ENCODE data around the gene LRRC36. TPM values are rescaled to one million over a fixed set of nuclear protein-coding genes. Genes with fewer than 3 reads are reported as not detected.
A peak's percentile ranks its signal among the peaks of the same experiment; 100 is the strongest.

Gene LRRC36
- total and polyA plus RNA-seq, 2 of the 13 experiments (the other 11 are each of a cell fraction or from before 2014, with no cell fraction given), result 0.12 to 0.15 TPM

- TF ChIP-seq FOXP4 (CRISPR knock-in tag; IDR thresholded peaks at IDR 0.05) (peak; percentile 11; the same call in 1 of the 2 replicates), ATF1 (CRISPR knock-in tag; IDR thresholded peaks at IDR 0.05) (no peak), HNRNPH1 (optimal IDR thresholded peaks at IDR 0.05; ENCODE audit: low read depth, low read length) (no peak), ZNF552 (CRISPR knock-in tag; IDR thresholded peaks at IDR 0.05; ENCODE audit: borderline replicate concordance) (no peak), ZSCAN31 (CRISPR knock-in tag; IDR thresholded peaks at IDR 0.05; ENCODE audit: low read depth) (no peak), ISL2 (CRISPR knock-in tag; IDR thresholded peaks at IDR 0.05) (peak; percentile 34; the same call in 1 of the 2 replicates), RFX5 (IDR thresholded peaks at IDR 0.05; ENCODE audit: low read depth, low read length) (no peak), ZBTB7A (CRISPR knock-in tag; IDR thresholded peaks at IDR 0.05) (no peak), SMAD9 (CRISPR knock-in tag; IDR thresholded peaks at IDR 0.05) (no peak), POLR2G (IDR thresholded peaks at IDR 0.05; ENCODE audit: low read depth, low read length) (no peak), ZNF224 (CRISPR knock-in tag; IDR thresholded peaks at IDR 0.05) (no peak), HNRNPLL (IDR thresholded peaks at IDR 0.05; ENCODE audit: low read depth, low read length, poor library complexity, severe bottlenecking) (peak; percentile 47), RAD21 (CRISPR knock-in tag; IDR thresholded peaks at IDR 0.05) (peak; percentile 78), MIER2 (CRISPR knock-in tag; IDR thresholded peaks at IDR 0.05) (no peak), KAT8 (CRISPR knock-in tag; IDR thresholded peaks at IDR 0.05) (no peak; the same call in 1 of the 2 replicates), ATF7 (IDR thresholded peaks at IDR 0.05) (no peak), ATF7 (CRISPR knock-in tag; IDR thresholded peaks at IDR 0.05) (no peak), ZNF160 (CRISPR knock-in tag; IDR thresholded peaks at IDR 0.05) (0 out of 2 replicates have a peak, but pooled peaks have one; percentile 29), PLRG1 (conservative IDR thresholded peaks at IDR 0.05) (no peak), CCDC6 (CRISPR knock-in tag; IDR thresholded peaks at IDR 0.05) (peak; percentile 50; the same call in 1 of the 2 replicates)
- TF ChIP-seq, protein P1, sequence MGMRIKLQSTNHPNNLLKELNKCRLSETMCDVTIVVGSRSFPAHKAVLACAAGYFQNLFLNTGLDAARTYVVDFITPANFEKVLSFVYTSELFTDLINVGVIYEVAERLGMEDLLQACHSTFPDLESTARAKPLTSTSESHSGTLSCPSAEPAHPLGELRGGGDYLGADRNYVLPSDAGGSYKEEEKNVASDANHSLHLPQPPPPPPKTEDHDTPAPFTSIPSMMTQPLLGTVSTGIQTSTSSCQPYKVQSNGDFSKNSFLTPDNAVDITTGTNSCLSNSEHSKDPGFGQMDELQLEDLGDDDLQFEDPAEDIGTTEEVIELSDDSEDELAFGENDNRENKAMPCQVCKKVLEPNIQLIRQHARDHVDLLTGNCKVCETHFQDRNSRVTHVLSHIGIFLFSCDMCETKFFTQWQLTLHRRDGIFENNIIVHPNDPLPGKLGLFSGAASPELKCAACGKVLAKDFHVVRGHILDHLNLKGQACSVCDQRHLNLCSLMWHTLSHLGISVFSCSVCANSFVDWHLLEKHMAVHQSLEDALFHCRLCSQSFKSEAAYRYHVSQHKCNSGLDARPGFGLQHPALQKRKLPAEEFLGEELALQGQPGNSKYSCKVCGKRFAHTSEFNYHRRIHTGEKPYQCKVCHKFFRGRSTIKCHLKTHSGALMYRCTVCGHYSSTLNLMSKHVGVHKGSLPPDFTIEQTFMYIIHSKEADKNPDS (CRISPR knock-in tag; IDR thresholded peaks at IDR 0.05), result no peak
- TF ChIP-seq, protein P2, sequence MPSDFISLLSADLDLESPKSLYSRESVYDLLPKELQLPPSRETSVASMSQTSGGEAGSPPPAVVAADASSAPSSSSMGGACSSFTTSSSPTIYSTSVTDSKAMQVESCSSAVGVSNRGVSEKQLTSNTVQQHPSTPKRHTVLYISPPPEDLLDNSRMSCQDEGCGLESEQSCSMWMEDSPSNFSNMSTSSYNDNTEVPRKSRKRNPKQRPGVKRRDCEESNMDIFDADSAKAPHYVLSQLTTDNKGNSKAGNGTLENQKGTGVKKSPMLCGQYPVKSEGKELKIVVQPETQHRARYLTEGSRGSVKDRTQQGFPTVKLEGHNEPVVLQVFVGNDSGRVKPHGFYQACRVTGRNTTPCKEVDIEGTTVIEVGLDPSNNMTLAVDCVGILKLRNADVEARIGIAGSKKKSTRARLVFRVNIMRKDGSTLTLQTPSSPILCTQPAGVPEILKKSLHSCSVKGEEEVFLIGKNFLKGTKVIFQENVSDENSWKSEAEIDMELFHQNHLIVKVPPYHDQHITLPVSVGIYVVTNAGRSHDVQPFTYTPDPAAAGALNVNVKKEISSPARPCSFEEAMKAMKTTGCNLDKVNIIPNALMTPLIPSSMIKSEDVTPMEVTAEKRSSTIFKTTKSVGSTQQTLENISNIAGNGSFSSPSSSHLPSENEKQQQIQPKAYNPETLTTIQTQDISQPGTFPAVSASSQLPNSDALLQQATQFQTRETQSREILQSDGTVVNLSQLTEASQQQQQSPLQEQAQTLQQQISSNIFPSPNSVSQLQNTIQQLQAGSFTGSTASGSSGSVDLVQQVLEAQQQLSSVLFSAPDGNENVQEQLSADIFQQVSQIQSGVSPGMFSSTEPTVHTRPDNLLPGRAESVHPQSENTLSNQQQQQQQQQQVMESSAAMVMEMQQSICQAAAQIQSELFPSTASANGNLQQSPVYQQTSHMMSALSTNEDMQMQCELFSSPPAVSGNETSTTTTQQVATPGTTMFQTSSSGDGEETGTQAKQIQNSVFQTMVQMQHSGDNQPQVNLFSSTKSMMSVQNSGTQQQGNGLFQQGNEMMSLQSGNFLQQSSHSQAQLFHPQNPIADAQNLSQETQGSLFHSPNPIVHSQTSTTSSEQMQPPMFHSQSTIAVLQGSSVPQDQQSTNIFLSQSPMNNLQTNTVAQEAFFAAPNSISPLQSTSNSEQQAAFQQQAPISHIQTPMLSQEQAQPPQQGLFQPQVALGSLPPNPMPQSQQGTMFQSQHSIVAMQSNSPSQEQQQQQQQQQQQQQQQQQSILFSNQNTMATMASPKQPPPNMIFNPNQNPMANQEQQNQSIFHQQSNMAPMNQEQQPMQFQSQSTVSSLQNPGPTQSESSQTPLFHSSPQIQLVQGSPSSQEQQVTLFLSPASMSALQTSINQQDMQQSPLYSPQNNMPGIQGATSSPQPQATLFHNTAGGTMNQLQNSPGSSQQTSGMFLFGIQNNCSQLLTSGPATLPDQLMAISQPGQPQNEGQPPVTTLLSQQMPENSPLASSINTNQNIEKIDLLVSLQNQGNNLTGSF (CRISPR knock-in tag; IDR thresholded peaks at IDR 0.05), result 0 out of 2 replicates have a peak, but pooled peaks have one; percentile 43
These were observed at the start of gene LRRC36, which contains the start of gene KCTD19 (continued) for GRCh38 chr16:67326472-67327309.
